ENCODE data around the gene RRP1.

- TF ChIP-seq CTCF (IDR thresholded peaks at IDR 0.05 in 2 of 3, conservative IDR thresholded peaks at IDR 0.05 in 1 of 3; ENCODE audit: control insufficient read depth in 2 of 3, extremely low read depth in 1 of 3, insufficient read depth in 1 of 3, low read depth in 3 of 3, low read length in 3 of 3), result no peak
- no peak for TF ChIP-seq ELK1 (IDR thresholded peaks at IDR 0.05; ENCODE audit: low read depth, low read length)
- no peak for TF ChIP-seq GABPA (IDR thresholded peaks at IDR 0.05; ENCODE audit: low read depth)
- TF ChIP-seq EGR1 (IDR thresholded peaks at IDR 0.05; ENCODE audit: borderline replicate concordance in 1 of 2, low read depth in 2 of 2, low read length in 2 of 2), result no peak
These were observed 59.4 kb downstream of the RRP1 start for GRCh38 chr21:43848771-43849170.

Measured in GM12878 (cell line).